ENCODE results near the gene RD3L.

RD3L gene

GRCh38 chr14:103974575-103974974 is 32.2 kb upstream of the RD3L start:
- H3K4me3 Mint-ChIP-seq, result no peak overlapping the region
- H3K9me3 Mint-ChIP-seq, result peaks cover 21% of the 10 kb centered on the region
- TF ChIP-seq CTCF (IDR thresholded peaks at IDR 0.05), result no peak

GRCh38 chr14:103973354-103973753 is 31.0 kb upstream of the RD3L start:
- no peak for TF ChIP-seq CTCF (IDR thresholded peaks at IDR 0.05)
- Mint-ChIP-seq H3K4me3 (no peak overlapping the region), H3K36me3 (ENCODE audit: low read depth) (no peaks in the 10 kb centered on the region)

More at GRCh38 chr14:103974575-103974974, 32.2 kb upstream of the RD3L start:
- H3K36me3 Mint-ChIP-seq (ENCODE audit: low read depth), result no peaks in the 10 kb centered on the region
- H3K27me3 Mint-ChIP-seq (ENCODE audit: low read depth, poor library complexity), result peaks cover 6% of the 10 kb centered on the region
- DNase-seq, result no peak
- no peak overlapping the region for H3K27ac Mint-ChIP-seq
- H3K4me1 Mint-ChIP-seq, result peaks cover 11% of the 10 kb centered on the region

GRCh38 chr14:103969961-103970360 is 27.6 kb upstream of the RD3L start:
- DNase-seq, result no peak
- no peak for TF ChIP-seq CTCF (IDR thresholded peaks at IDR 0.05)
- H3K27me3 Mint-ChIP-seq (ENCODE audit: low read depth, poor library complexity), result peaks cover 5% of the 10 kb centered on the region
- H3K9me3 Mint-ChIP-seq, result no peaks in the 10 kb centered on the region
- peaks cover 19% of the 10 kb centered on the region for H3K4me1 Mint-ChIP-seq
- H3K27ac Mint-ChIP-seq, result no peak overlapping the region
- no peak overlapping the region for H3K4me3 Mint-ChIP-seq
- H3K36me3 Mint-ChIP-seq (ENCODE audit: low read depth), result no peaks in the 10 kb centered on the region

More at GRCh38 chr14:103973354-103973753, 31.0 kb upstream of the RD3L start:
- H3K27ac Mint-ChIP-seq, result peak overlapping the region; percentile 32
- peaks cover 19% of the 10 kb centered on the region for H3K4me1 Mint-ChIP-seq
- H3K9me3 Mint-ChIP-seq, result peaks cover 10% of the 10 kb centered on the region
- H3K27me3 Mint-ChIP-seq (ENCODE audit: low read depth, poor library complexity), result peaks cover 6% of the 10 kb centered on the region
- DNase-seq, result peak; percentile 20

- H3K4me1 Mint-ChIP-seq, result peaks cover 7% of the 10 kb centered on the region
- H3K27ac Mint-ChIP-seq, result no peak overlapping the region
- no peak for TF ChIP-seq CTCF (IDR thresholded peaks at IDR 0.05)
- no peak overlapping the region for H3K4me3 Mint-ChIP-seq
- H3K27me3 Mint-ChIP-seq (ENCODE audit: low read depth, poor library complexity), result peaks cover 18% of the 10 kb centered on the region
- no peak for DNase-seq
- H3K36me3 Mint-ChIP-seq (ENCODE audit: low read depth), result no peaks in the 10 kb centered on the region
- H3K9me3 Mint-ChIP-seq, result no peaks in the 10 kb centered on the region
Observed at GRCh38 chr14:103966631-103967030, 24.3 kb upstream of the RD3L start.

GRCh38 chr14:103961928-103962578 is 19.7 kb upstream of the RD3L start:
- H3K4me1 Mint-ChIP-seq, result peaks cover 11% of the 10 kb centered on the region
- no peak overlapping the region for H3K27ac Mint-ChIP-seq
- no peak for DNase-seq
- no peak for TF ChIP-seq CTCF (IDR thresholded peaks at IDR 0.05)
- H3K9me3 Mint-ChIP-seq, result no peaks in the 10 kb centered on the region
- H3K36me3 Mint-ChIP-seq (ENCODE audit: low read depth), result no peaks in the 10 kb centered on the region
- no peak overlapping the region for H3K4me3 Mint-ChIP-seq
- H3K27me3 Mint-ChIP-seq (ENCODE audit: low read depth, poor library complexity), result peaks cover 18% of the 10 kb centered on the region

GRCh38 chr14:103960457-103961055 is 18.2 kb upstream of the RD3L start:
- H3K4me3 Mint-ChIP-seq, result no peak overlapping the region
- no peak for TF ChIP-seq CTCF (IDR thresholded peaks at IDR 0.05)
- H3K4me1 Mint-ChIP-seq, result peaks cover 11% of the 10 kb centered on the region
- no peaks in the 10 kb centered on the region for H3K36me3 Mint-ChIP-seq (ENCODE audit: low read depth)
- peak overlapping the region; percentile 88 for H3K27ac Mint-ChIP-seq
- H3K9me3 Mint-ChIP-seq, result no peaks in the 10 kb centered on the region
- H3K27me3 Mint-ChIP-seq (ENCODE audit: low read depth, poor library complexity), result peaks cover 13% of the 10 kb centered on the region
- no peak for DNase-seq
